ENCODE measurements around the gene USP20. TPM values are rescaled to one million over a fixed set of nuclear protein-coding genes. Genes with fewer than 3 reads are reported as not detected.

Gene USP20
- total and polyA plus RNA-seq, 2 donors (not counting 3 experiments of a cell fraction or from before 2014, with no cell fraction given): 13.4 to 25.9 TPM

DNA sequence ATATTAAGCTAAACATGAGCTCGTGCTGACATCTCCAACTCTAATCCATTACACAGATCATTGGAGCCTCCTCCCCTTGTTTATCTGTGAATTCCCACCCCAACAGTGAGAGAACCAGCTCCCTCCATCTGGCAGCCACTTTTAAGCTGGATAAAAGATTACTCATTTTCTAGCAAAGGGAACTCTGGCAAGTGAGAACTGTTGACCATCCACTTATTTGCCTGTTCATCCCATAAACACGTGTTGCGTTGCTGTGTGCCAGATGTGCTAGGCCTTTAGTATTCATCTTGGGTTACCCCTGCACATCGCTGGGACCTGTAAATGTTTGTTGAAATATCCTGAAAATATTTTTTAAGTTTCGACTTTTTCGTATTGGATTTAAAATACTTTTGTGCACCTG lies 8.9 kb upstream of the USP20 start:
- intact Hi-C loops (cut with micrococcal nuclease) (no loop called here), dilution Hi-C loops (cut with MboI; ENCODE audit: extremely low pct_ligation_motif_present, low sequenced_read_pairs) (no loop called here)
- H2AFZ ChIP-seq (ENCODE audit: low read depth, low read length): no peak overlapping the region
- H3K27ac ChIP-seq (ENCODE audit: insufficient read depth, low read depth, low read length): no peak overlapping the region
- no peaks in the 10 kb centered on the region for H4K20me1 ChIP-seq (replicated peaks; ENCODE audit: control insufficient read depth, extremely low read depth, insufficient read depth, low read length)
- H3K27me3 ChIP-seq (ENCODE audit: control insufficient read depth in 2 of 2, insufficient read depth in 2 of 2, low read length in 2 of 2): no peaks in the 10 kb centered on the region
- H3K4me1 ChIP-seq (ENCODE audit: control insufficient read depth, extremely low read depth, insufficient read depth, low read length): peaks cover 7% of the 10 kb centered on the region
- H3K4me2 ChIP-seq (ENCODE audit: insufficient read depth, low read length): no peak overlapping the region
- H3K79me2 ChIP-seq (ENCODE audit: control insufficient read depth, insufficient read depth, low read length): peaks cover 14% of the 10 kb centered on the region
- CTCF ChIA-PET: no interaction called here
- no peak overlapping the region for H3K4me3 ChIP-seq (replicated peaks in 1 of 3; ENCODE audit: insufficient read depth in 1 of 3, low read depth in 1 of 3, low read length in 3 of 3)
- no TSS peak for BruUV-seq (replicated peaks)
- POLR2A ChIA-PET: no interaction called here
- DNase-seq (ENCODE audit: low read depth, low spot score) (no peak), FAIRE-seq (no peak)
- no peaks in the 10 kb centered on the region for H3K9me3 ChIP-seq (replicated peaks; ENCODE audit: control insufficient read depth, insufficient read depth, low read length)
- H3K9ac ChIP-seq (replicated peaks; ENCODE audit: extremely low read depth, insufficient read depth, low read length): no peak overlapping the region
- TF ChIP-seq FOS (IDR thresholded peaks at IDR 0.05; ENCODE audit: borderline replicate concordance, insufficient read depth, low read length) (no peak), POLR2AphosphoS5 (IDR thresholded peaks at IDR 0.05; ENCODE audit: insufficient read depth, low read depth, low read length) (no peak), MYC (IDR thresholded peaks at IDR 0.05; ENCODE audit: low read depth, low read length) (no peak), POLR2A (IDR thresholded peaks at IDR 0.05; ENCODE audit: low read depth, low read length) (no peak), EZH2 (IDR thresholded peaks at IDR 0.05; ENCODE audit: borderline replicate concordance, low read depth, low read length, severe bottlenecking) (no peak), JUN (IDR thresholded peaks at IDR 0.05; ENCODE audit: borderline replicate concordance, insufficient read depth, insufficient read length, low read depth) (no peak)
- TF ChIP-seq, protein P1, sequence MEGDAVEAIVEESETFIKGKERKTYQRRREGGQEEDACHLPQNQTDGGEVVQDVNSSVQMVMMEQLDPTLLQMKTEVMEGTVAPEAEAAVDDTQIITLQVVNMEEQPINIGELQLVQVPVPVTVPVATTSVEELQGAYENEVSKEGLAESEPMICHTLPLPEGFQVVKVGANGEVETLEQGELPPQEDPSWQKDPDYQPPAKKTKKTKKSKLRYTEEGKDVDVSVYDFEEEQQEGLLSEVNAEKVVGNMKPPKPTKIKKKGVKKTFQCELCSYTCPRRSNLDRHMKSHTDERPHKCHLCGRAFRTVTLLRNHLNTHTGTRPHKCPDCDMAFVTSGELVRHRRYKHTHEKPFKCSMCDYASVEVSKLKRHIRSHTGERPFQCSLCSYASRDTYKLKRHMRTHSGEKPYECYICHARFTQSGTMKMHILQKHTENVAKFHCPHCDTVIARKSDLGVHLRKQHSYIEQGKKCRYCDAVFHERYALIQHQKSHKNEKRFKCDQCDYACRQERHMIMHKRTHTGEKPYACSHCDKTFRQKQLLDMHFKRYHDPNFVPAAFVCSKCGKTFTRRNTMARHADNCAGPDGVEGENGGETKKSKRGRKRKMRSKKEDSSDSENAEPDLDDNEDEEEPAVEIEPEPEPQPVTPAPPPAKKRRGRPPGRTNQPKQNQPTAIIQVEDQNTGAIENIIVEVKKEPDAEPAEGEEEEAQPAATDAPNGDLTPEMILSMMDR (IDR thresholded peaks at IDR 0.05; ENCODE audit: extremely low read depth in 1 of 2, insufficient read depth in 1 of 2, low read depth in 1 of 2, low read length in 2 of 2): no peak
- peaks cover 15 to 21% of the 10 kb centered on the region in 2 experiments for H3K36me3 ChIP-seq (ENCODE audit: control insufficient read depth in 2 of 2, extremely low read depth in 1 of 2, insufficient read depth in 2 of 2, low read length in 2 of 2)
- no peaks in the 10 kb centered on the region for H3K9me1 ChIP-seq (replicated peaks; ENCODE audit: control insufficient read depth, extremely low read depth, insufficient read depth, low read length)

DNA sequence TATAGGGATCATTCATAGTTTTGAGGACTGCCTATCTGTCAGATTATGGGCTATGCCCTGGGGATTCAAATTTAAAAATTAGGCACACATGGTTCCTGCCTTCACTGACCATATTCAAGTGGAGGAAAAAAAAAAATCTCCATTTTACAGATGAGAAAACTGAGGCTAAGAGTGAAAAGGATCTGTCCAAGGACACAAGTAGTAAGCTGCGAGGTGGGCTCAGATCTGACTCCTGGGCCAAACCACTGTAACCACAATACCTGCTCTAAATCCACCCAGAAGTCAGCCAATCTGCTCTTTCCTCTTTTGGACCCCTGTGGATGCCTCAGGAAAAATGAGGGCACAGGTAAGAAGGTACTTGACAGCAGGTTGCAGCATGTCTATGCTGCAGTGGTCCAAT lies 8.5 kb upstream of the USP20 start:
- CTCF ChIA-PET: no interaction called here
- H3K4me1 ChIP-seq (ENCODE audit: control insufficient read depth, extremely low read depth, insufficient read depth, low read length): peaks cover 7% of the 10 kb centered on the region
- intact Hi-C loops (cut with micrococcal nuclease): no loop called here

More for the DNA sequence above, 8.5 kb upstream of the USP20 start:
- Histone ChIP-seq H2AFZ (ENCODE audit: low read depth, low read length) (no peak overlapping the region), H3K4me2 (ENCODE audit: insufficient read depth, low read length) (no peak overlapping the region), H3K36me3 (ENCODE audit: control insufficient read depth in 2 of 2, extremely low read depth in 1 of 2, insufficient read depth in 2 of 2, low read length in 2 of 2) (peaks cover 13 to 19% of the 10 kb centered on the region in 2 experiments), H3K4me3 (replicated peaks in 1 of 3; ENCODE audit: insufficient read depth in 1 of 3, low read depth in 1 of 3, low read length in 3 of 3) (no peak overlapping the region), H4K20me1 (replicated peaks; ENCODE audit: control insufficient read depth, extremely low read depth, insufficient read depth, low read length) (no peaks in the 10 kb centered on the region), H3K9ac (replicated peaks; ENCODE audit: extremely low read depth, insufficient read depth, low read length) (no peak overlapping the region), H3K27me3 (ENCODE audit: control insufficient read depth in 2 of 2, insufficient read depth in 2 of 2, low read length in 2 of 2) (no peaks in the 10 kb centered on the region), H3K79me2 (ENCODE audit: control insufficient read depth, insufficient read depth, low read length) (peaks cover 12% of the 10 kb centered on the region), H3K9me3 (replicated peaks; ENCODE audit: control insufficient read depth, insufficient read depth, low read length) (no peaks in the 10 kb centered on the region), H3K9me1 (replicated peaks; ENCODE audit: control insufficient read depth, extremely low read depth, insufficient read depth, low read length) (no peaks in the 10 kb centered on the region), H3K27ac (ENCODE audit: insufficient read depth, low read depth, low read length) (no peak overlapping the region)
- no peak for TF ChIP-seq EZH2 (IDR thresholded peaks at IDR 0.05; ENCODE audit: borderline replicate concordance, low read depth, low read length, severe bottlenecking)
- TF ChIP-seq GATA2 (IDR thresholded peaks at IDR 0.05; ENCODE audit: insufficient read depth, insufficient read length, low read depth, low read length): no peak
- TF ChIP-seq, protein P2, sequence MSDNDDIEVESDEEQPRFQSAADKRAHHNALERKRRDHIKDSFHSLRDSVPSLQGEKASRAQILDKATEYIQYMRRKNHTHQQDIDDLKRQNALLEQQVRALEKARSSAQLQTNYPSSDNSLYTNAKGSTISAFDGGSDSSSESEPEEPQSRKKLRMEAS (IDR thresholded peaks at IDR 0.05; ENCODE audit: insufficient read depth, insufficient read length): no peak
- TF ChIP-seq FOS (IDR thresholded peaks at IDR 0.05; ENCODE audit: borderline replicate concordance, insufficient read depth, low read length): no peak
- no peak for TF ChIP-seq MYC (IDR thresholded peaks at IDR 0.05; ENCODE audit: low read depth, low read length)
- TF ChIP-seq, protein P1 (IDR thresholded peaks at IDR 0.05; ENCODE audit: extremely low read depth in 1 of 2, insufficient read depth in 1 of 2, low read depth in 1 of 2, low read length in 2 of 2): no peak
- no peak for TF ChIP-seq POLR2A (IDR thresholded peaks at IDR 0.05; ENCODE audit: low read depth, low read length)
- TF ChIP-seq POLR2AphosphoS5 (IDR thresholded peaks at IDR 0.05; ENCODE audit: insufficient read depth, low read depth, low read length): no peak
- TF ChIP-seq JUN (IDR thresholded peaks at IDR 0.05; ENCODE audit: borderline replicate concordance, insufficient read depth, insufficient read length, low read depth): no peak
- FAIRE-seq (no peak), DNase-seq (ENCODE audit: low read depth, low spot score) (no peak)
- BruUV-seq (replicated peaks): no TSS peak
- POLR2A ChIA-PET: no interaction called here
- dilution Hi-C loops (cut with MboI; ENCODE audit: extremely low pct_ligation_motif_present, low sequenced_read_pairs): no loop called here
